AG10803 (cell line): ENCODE results near the gene PGF.

ENCODE experiments used
- DNase-seq: peaks from one replicate; pipeline ENCODE4 v3.0.0; 2010; ENCODE audit warnings: low read depth
- H3K4me3 ChIP-seq: 2 replicates; pipeline ENCODE4 v1.5.1; 2011; ENCODE audit warnings: mild to moderate bottlenecking, low read length, control low read depth
- TF ChIP-seq, protein P1 (sequence below): conservative IDR thresholded peaks from 2 replicates; pipeline ENCODE4 v1.5.1; 2011; ENCODE audit warnings: mild to moderate bottlenecking, low read length, control low read depth, inconsistent platforms

Gene PGF

DNA sequence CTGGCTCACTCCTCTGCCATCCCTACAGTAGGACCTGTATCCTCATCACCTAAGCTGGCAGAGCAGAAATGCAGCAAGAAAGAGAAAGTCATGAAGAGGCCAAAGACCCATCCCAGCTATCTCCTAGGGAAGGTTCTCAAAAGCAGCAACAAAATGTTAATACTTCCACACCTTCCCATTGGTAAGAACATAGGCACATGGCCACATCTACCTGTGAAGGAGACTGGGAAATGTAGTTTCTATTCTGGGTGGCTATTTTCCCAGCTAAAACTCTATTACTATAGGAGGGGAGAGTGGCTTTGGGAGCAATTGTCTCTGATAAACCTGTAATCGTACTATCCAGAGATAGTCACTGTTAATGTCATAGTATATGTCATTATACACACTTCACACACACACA lies 33.6 kb upstream of the PGF start:
- no peak overlapping the region for H3K4me3 ChIP-seq
- DNase-seq, result no peak
- TF ChIP-seq, protein P1, sequence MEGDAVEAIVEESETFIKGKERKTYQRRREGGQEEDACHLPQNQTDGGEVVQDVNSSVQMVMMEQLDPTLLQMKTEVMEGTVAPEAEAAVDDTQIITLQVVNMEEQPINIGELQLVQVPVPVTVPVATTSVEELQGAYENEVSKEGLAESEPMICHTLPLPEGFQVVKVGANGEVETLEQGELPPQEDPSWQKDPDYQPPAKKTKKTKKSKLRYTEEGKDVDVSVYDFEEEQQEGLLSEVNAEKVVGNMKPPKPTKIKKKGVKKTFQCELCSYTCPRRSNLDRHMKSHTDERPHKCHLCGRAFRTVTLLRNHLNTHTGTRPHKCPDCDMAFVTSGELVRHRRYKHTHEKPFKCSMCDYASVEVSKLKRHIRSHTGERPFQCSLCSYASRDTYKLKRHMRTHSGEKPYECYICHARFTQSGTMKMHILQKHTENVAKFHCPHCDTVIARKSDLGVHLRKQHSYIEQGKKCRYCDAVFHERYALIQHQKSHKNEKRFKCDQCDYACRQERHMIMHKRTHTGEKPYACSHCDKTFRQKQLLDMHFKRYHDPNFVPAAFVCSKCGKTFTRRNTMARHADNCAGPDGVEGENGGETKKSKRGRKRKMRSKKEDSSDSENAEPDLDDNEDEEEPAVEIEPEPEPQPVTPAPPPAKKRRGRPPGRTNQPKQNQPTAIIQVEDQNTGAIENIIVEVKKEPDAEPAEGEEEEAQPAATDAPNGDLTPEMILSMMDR, result no peak

DNA sequence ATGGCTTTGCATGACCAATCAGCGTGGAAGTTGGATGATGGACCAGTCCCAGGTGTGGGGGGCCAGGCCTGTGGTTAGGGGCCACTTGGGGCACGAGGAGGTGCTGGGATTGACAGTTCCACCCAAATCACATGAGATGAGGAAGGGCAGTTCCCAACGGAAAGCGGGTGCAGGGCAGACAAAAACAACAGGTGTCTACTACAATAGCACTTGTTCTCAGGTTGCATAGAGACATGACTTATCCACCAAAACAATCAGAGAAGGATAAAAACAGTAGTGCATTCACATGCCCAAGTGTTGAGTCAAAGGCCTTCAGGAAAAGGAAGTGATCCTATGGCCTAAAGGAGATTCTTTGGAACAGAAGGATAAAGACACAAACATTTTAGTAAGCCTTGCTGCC lies 32.7 kb upstream of the PGF start:
- TF ChIP-seq, protein P1, result no peak
- peak; percentile 55 for DNase-seq
- no peak overlapping the region for H3K4me3 ChIP-seq

DNA sequence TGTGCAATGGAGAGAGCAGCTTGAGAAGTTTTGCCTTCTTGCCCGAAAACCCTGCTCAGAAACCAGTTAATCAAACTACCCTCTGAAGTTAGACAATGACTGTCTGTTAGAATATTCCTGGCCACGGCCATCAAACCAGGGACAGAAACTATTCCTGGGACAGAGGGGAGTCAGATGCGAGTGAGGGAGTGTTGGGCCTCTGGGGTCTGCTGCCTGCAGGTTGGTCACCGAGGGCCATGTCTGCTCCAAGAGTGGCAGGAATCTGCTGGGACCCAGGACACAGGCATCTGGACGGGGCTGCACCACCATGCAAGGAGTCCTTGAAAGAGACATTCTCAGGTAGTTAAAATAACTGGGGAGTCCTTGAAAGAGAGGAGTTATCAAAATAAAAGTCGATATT lies 30.4 kb upstream of the PGF start:
- TF ChIP-seq, protein P1, result no peak
- DNase-seq, result no peak
- no peak overlapping the region for H3K4me3 ChIP-seq

DNA sequence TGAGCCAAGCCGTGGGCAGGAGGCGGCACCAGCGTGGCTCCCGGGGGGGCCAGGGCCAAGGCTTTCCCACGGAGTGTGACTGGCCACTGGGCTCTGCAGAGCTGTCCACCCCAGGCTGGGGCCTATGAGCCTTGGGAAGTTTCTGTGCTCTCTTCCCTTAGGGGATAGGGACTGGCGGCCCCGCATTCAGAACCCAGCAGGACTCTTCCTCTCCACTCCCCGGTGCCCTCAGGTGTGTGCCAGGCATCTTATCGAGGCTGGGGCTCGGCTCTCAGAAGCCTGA lies 29.6 kb upstream of the PGF start:
- DNase-seq, result no peak
- H3K4me3 ChIP-seq, result no peak overlapping the region
- TF ChIP-seq, protein P1, result no peak

DNA sequence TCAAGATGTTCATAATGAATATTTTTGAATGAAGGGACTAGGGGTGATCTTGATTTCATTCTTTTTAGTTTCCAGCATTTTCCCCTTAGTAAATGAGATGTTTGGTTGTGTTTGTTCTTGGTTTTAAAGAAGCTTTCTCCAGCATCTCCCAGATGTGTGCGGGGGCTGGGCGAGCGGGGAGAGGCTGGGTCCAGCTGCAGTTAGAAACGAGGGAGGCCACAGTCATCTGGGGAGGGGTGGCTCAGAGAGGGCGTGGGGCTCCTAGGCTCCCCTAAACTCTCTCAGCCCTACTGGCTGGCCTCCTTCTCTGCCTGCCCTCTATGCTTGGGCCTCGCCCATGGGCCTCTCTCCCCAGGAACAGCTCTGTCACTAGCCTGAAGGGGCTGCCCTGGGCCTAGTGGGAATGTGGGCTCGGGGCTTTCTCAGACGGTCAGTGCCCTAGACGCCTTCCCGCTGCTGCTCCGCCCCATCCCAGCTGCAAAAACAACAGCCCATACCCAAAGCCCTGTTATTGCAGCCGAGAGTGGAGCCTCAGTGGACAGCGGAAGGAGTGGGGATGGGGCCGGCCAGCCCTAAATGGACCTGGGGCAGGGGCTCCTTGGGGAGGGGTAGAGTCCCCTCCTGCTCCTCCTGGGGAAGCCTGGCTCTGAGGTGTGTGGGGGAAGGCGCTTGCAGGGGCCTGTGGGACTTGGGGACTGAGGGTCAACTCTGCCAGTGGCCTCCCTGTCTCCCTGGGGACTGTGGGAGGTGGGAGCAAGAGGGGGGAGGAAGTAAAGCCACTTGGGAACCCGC lies 29.0 kb upstream of the PGF start:
- TF ChIP-seq, protein P1, result no peak
- no peak for DNase-seq
- no peak overlapping the region for H3K4me3 ChIP-seq

DNA sequence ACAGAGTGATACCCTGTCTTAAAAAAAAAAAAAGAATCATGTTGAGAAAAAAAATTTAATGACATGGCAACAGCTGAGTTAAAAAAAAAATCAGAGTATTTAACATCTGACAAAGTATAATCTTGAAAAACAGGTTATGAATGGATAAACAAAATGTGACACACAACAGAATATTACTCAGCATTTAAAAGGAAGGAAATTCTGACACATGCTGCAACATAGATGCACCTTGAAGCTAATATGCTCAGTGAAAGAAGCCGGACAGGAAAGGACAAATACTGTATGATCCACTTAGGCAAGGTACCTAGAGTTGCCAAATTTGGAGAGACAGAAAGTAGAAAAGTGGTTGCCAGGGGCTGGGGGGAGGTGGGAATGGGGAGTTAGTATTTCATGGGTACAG lies 27.9 kb upstream of the PGF start:
- TF ChIP-seq, protein P1, result no peak
- H3K4me3 ChIP-seq, result no peak overlapping the region
- DNase-seq, result no peak

DNA sequence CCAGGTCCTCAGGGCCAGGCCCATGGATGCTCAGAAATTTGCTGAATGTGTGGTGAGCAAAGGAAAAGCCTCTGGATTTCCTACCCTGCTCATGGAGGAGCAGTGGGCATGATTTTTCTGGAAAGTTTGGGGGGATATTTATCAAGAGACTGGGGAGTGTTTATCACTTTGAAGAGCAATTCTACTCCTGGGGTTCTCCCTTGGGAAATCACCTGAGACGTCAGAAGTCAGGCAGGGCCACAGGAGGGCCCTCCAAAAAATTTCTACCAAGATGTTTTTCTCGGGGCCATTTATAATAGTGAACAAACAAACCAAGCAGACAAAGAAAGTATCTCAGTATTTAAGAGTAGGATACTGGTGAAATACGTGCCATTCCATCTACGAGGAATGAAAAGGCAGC lies 27.3 kb upstream of the PGF start:
- TF ChIP-seq, protein P1, result no peak
- DNase-seq, result no peak
- no peak overlapping the region for H3K4me3 ChIP-seq
